Measurements from ENCODE around the gene NPHP4. TPM values are rescaled to one million over a fixed set of nuclear protein-coding genes. Genes with fewer than 3 reads are reported as not detected.

NPHP4 gene
- total RNA-seq, 1 donor from 2014 or later, result 3.7 TPM

GRCh38 chr1:5993556-5994491 is 1.6 kb upstream of the NPHP4 start:
- Histone ChIP-seq H3K27ac (replicated peaks) (no peak overlapping the region), H3K36me3 (no peaks in the 10 kb centered on the region), H3K9me3 (replicated peaks) (no peaks in the 10 kb centered on the region), H3K27me3 (ENCODE audit: low read depth) (no peaks in the 10 kb centered on the region), H3K4me3 (peak overlapping the region; percentile 78), H3K4me1 (peaks cover 37% of the 10 kb centered on the region)
- TF ChIP-seq CTCF (IDR thresholded peaks at IDR 0.05; ENCODE audit: borderline replicate concordance), result no peak
- intact Hi-C loops (cut with micrococcal nuclease), result no loop called here
- peak; percentile 12 for DNase-seq

- Histone ChIP-seq H3K4me3 (peak overlapping the region; percentile 78), H3K4me1 (peaks cover 37% of the 10 kb centered on the region), H3K27me3 (ENCODE audit: low read depth) (no peaks in the 10 kb centered on the region), H3K9me3 (replicated peaks) (no peaks in the 10 kb centered on the region), H3K36me3 (no peaks in the 10 kb centered on the region), H3K27ac (replicated peaks) (peak overlapping the region; percentile 91)
- no peak for TF ChIP-seq CTCF (IDR thresholded peaks at IDR 0.05; ENCODE audit: borderline replicate concordance)
- intact Hi-C loops (cut with micrococcal nuclease), result no loop called here
- no peak for DNase-seq
Observed at GRCh38 chr1:5992814-5993555, 760 bp upstream of the NPHP4 start.

- Histone ChIP-seq H3K4me1 (peaks cover 37% of the 10 kb centered on the region), H3K9me3 (replicated peaks) (no peaks in the 10 kb centered on the region), H3K4me3 (peak overlapping the region; percentile 78), H3K27ac (replicated peaks) (peak overlapping the region; percentile 91), H3K36me3 (no peaks in the 10 kb centered on the region), H3K27me3 (ENCODE audit: low read depth) (no peaks in the 10 kb centered on the region)
- TF ChIP-seq CTCF (IDR thresholded peaks at IDR 0.05; ENCODE audit: borderline replicate concordance), result no peak
- intact Hi-C loops (cut with micrococcal nuclease), result no loop called here
- peak; percentile 54 for DNase-seq
Observed at GRCh38 chr1:5991381-5992025, 722 bp downstream of the NPHP4 start.

GRCh38 chr1:5990913-5991312 is 1.3 kb downstream of the NPHP4 start:
- H3K4me1 ChIP-seq, result peaks cover 37% of the 10 kb centered on the region
- H3K9me3 ChIP-seq (replicated peaks), result no peaks in the 10 kb centered on the region
- peaks cover 2% of the 10 kb centered on the region for H3K36me3 ChIP-seq
- H3K4me3 ChIP-seq, result peak overlapping the region; percentile 78
- peak overlapping the region; percentile 91 for H3K27ac ChIP-seq (replicated peaks)
- no peak for DNase-seq
- intact Hi-C loops (cut with micrococcal nuclease), result no loop called here
- no peak for TF ChIP-seq CTCF (IDR thresholded peaks at IDR 0.05; ENCODE audit: borderline replicate concordance)
- no peaks in the 10 kb centered on the region for H3K27me3 ChIP-seq (ENCODE audit: low read depth)

- Histone ChIP-seq H3K27me3 (ENCODE audit: low read depth) (no peaks in the 10 kb centered on the region), H3K4me1 (peaks cover 37% of the 10 kb centered on the region), H3K27ac (replicated peaks) (no peak overlapping the region), H3K36me3 (peaks cover 12% of the 10 kb centered on the region), H3K9me3 (replicated peaks) (no peaks in the 10 kb centered on the region), H3K4me3 (no peak overlapping the region)
- no peak for DNase-seq
- intact Hi-C loops (cut with micrococcal nuclease), result no loop called here
- no peak for TF ChIP-seq CTCF (IDR thresholded peaks at IDR 0.05; ENCODE audit: borderline replicate concordance)
Observed at GRCh38 chr1:5989731-5990271, 2.4 kb downstream of the NPHP4 start.

All from left ventricle myocardium inferior (tissue), 1 donor.